Measurements from ENCODE around the gene FGGY.
A peak's percentile ranks its signal among the peaks of the same experiment; 100 is the strongest.

Gene FGGY

GRCh38 chr1:59391212-59392179 is 94.6 kb downstream of the FGGY start:
- FAIRE-seq, result peak; percentile 41

GRCh38 chr1:59393211-59394180 is 96.6 kb downstream of the FGGY start:
- peak; percentile 82 for FAIRE-seq

GRCh38 chr1:59394706-59395425 is 98.0 kb downstream of the FGGY start:
- FAIRE-seq, result no peak

GRCh38 chr1:59396387-59396786 is 99.5 kb downstream of the FGGY start:
- no peak for FAIRE-seq

GRCh38 chr1:59397139-59397858 is 100.4 kb downstream of the FGGY start:
- FAIRE-seq, result no peak

GRCh38 chr1:59399642-59400041 is 102.7 kb downstream of the FGGY start:
- FAIRE-seq, result no peak

- no peak for FAIRE-seq
These were observed 104.7 kb downstream of the FGGY start for GRCh38 chr1:59401581-59401980.

GRCh38 chr1:59404796-59405195 is 107.9 kb downstream of the FGGY start:
- no peak for FAIRE-seq

GRCh38 chr1:59406437-59407164 is 109.7 kb downstream of the FGGY start:
- no peak for FAIRE-seq

GRCh38 chr1:59408608-59409240 is 111.8 kb downstream of the FGGY start:
- FAIRE-seq, result no peak

GRCh38 chr1:59409549-59409948 is 112.7 kb downstream of the FGGY start:
- no peak for FAIRE-seq

GRCh38 chr1:59409986-59410385 is 113.1 kb downstream of the FGGY start:
- FAIRE-seq, result no peak

- FAIRE-seq, result no peak
These were observed 113.6 kb downstream of the FGGY start for GRCh38 chr1:59410457-59410856.

GRCh38 chr1:59411147-59411546 is 114.3 kb downstream of the FGGY start:
- FAIRE-seq, result no peak

- FAIRE-seq, result no peak
These were observed 115.9 kb downstream of the FGGY start for GRCh38 chr1:59412718-59413326.

GRCh38 chr1:59413327-59413720 is 116.4 kb downstream of the FGGY start:
- FAIRE-seq, result no peak

- FAIRE-seq, result no peak
These were observed 117.7 kb downstream of the FGGY start for GRCh38 chr1:59414406-59415133.

GRCh38 chr1:59415286-59415850 is 118.5 kb downstream of the FGGY start:
- FAIRE-seq, result no peak

- FAIRE-seq, result no peak
These were observed 119.0 kb downstream of the FGGY start for GRCh38 chr1:59415881-59416280.
